ENCODE measurements around the gene SURF2.

DNA sequence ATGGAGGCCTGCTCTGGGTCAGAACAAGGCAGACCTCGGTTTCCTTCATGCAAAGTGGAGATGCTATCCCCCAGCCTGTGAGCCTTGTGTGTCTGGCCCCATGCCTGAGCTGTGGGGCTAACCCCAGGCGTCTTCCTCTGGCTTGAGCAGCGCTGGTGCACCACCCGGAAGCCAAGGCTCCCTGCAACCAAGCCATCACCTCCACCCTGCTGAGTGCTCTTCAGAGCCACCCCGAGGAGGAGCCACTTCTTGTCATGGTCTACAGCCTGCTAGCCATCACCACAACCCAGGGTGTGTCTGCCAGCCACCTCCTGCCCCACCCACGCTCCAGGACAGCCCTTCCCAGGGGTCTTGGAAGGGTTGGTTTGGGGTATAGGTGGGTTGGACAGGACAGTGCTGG is 45.2 kb downstream of the SURF2 start:
- TF ChIP-seq, protein P1, sequence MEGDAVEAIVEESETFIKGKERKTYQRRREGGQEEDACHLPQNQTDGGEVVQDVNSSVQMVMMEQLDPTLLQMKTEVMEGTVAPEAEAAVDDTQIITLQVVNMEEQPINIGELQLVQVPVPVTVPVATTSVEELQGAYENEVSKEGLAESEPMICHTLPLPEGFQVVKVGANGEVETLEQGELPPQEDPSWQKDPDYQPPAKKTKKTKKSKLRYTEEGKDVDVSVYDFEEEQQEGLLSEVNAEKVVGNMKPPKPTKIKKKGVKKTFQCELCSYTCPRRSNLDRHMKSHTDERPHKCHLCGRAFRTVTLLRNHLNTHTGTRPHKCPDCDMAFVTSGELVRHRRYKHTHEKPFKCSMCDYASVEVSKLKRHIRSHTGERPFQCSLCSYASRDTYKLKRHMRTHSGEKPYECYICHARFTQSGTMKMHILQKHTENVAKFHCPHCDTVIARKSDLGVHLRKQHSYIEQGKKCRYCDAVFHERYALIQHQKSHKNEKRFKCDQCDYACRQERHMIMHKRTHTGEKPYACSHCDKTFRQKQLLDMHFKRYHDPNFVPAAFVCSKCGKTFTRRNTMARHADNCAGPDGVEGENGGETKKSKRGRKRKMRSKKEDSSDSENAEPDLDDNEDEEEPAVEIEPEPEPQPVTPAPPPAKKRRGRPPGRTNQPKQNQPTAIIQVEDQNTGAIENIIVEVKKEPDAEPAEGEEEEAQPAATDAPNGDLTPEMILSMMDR (IDR thresholded peaks at IDR 0.05; ENCODE audit: insufficient read depth, low read depth, low read length), result no peak
- no peak for TF ChIP-seq EZH2 (IDR thresholded peaks at IDR 0.05; ENCODE audit: insufficient read depth, low read length)
